Spleen (tissue), 11 donors: ENCODE measurements around the gene ELN. TPM values are rescaled to one million over a fixed set of nuclear protein-coding genes. Genes with fewer than 3 reads are reported as not detected.

ENCODE experiments used
- DNase-seq: peaks from one replicate; pipeline ENCODE4 v3.0.0-alpha.2; 2020
- H3K27ac ChIP-seq, 8 donors: fragments of 200-600 bp; sonication (generic) in 7 of 8; 1 replicate in 4 of 8; 2 replicates in 4 of 8; pipeline versions ENCODE4 v1.5.0 to v1.8.0; 2016 to 2021; ENCODE audit warnings: inconsistent platforms in 4 of 8, mild to moderate bottlenecking in 4 of 8, moderate library complexity in 1 of 8
- H3K27me3 ChIP-seq, 7 donors: fragments of 200-600 bp; sonication (generic) in 6 of 7; replicated peaks in 1 of 7; 1 replicate in 4 of 7; 2 replicates in 3 of 7; pipeline versions ENCODE4 v1.5.0 to v1.8.0; 2016 to 2021; ENCODE audit warnings: inconsistent platforms in 3 of 7, mild to moderate bottlenecking in 1 of 7
- H3K36me3 ChIP-seq, 6 donors: fragments of 200-600 bp; sonication (generic) in 5 of 6; 1 replicate in 4 of 6; 2 replicates in 2 of 6; pipeline versions ENCODE4 v1.5.0 to v1.8.0; 2016 to 2021; ENCODE audit warnings: inconsistent platforms in 2 of 6
- H3K4me1 ChIP-seq, 6 donors: fragments of 200-600 bp; sonication (generic) in 5 of 6; 1 replicate in 3 of 6; 2 replicates in 3 of 6; pipeline versions ENCODE4 v1.5.0 to v1.8.0; 2016 to 2021; ENCODE audit warnings: inconsistent platforms in 3 of 6
- H3K4me3 ChIP-seq, 8 donors: fragments of 200-600 bp; sonication (generic) in 7 of 8; 1 replicate in 4 of 8; 2 replicates in 4 of 8; pipeline versions ENCODE4 v1.5.0 to v1.8.0; 2016 to 2021; ENCODE audit warnings: inconsistent platforms in 4 of 8, mild to moderate bottlenecking in 4 of 8, moderate library complexity in 2 of 8
- H3K9me3 ChIP-seq, 8 donors: fragments of 200-600 bp; sonication (generic) in 7 of 8; 1 replicate in 4 of 8; 2 replicates in 4 of 8; pipeline versions ENCODE4 v1.5.0 to v1.8.0; 2016 to 2021; ENCODE audit warnings: inconsistent platforms in 4 of 8
- POLR2A ChIP-seq, 3 donors: fragments of 450-650 bp; IDR thresholded peaks; one replicate each; pipeline ENCODE4 v1.5.1; 2017; ENCODE audit warnings: antibody characterized with exemption in 3 of 3, mild to moderate bottlenecking in 1 of 3
- POLR2AphosphoS5 ChIP-seq, 3 donors: sonication (generic); formaldehyde crosslinking; IDR thresholded peaks; one replicate each; pipeline ENCODE4 v1.5.1; 2017; ENCODE audit warnings: antibody characterized with exemption in 3 of 3
- WGBS, 5 donors: extraction: QIAGEN DNeasy Blood & Tissue Kit in 3 of 5; methylation state at CpG; one replicate each; pipeline versions ENCODE4 v1.1.5 to v1.1.7; 2013 to 2018; 5-methylcytosine and 5-hydroxymethylcytosine counted together
- intact Hi-C: fragments of 100-400 bp; cut with DNase I; formaldehyde crosslinking; loops from one replicate; pipeline ENCODE4 v1.15.0; 2023; ENCODE audit warnings: low total_unique reads
- polyA plus RNA-seq, 3 donors: library from polyadenylated mRNA; stranded (reverse); fragments of 200-250 nt; gene quantifications; one replicate each; pipeline ENCODE4 v1.2.1, GENCODE V29; 2013
- total RNA-seq, 7 donors: library from RNA; depleted of rRNA in 3 of 7; stranded (reverse); fragments of >200 nt in 3 of 7; fragmentation: NEBNext Ultra II Directional in 4 of 7; extraction: Animal tissue kit (Norgen Biotek cat#: 25700) in 4 of 7; gene quantifications; one replicate each; pipeline versions ENCODE4 v1.1.0 to v1.2.1, GENCODE V29; 2016 to 2021
- TF ChIP-seq, protein P1 (sequence below), 11 experiments: fragments of 200-600 bp in 7 of 11; fragments of 450-650 bp in 4 of 11; sonication (generic) in 4 of 11; IDR thresholded peaks in 8 of 11; conservative IDR thresholded peaks in 3 of 11; 1 replicate in 7 of 11; 2 replicates in 4 of 11; pipeline versions ENCODE4 v1.4.0 to v1.8.0; 2016 to 2021; ENCODE audit warnings: antibody characterized with exemption in 11 of 11, inconsistent platforms in 4 of 11, mild to moderate bottlenecking in 1 of 11
- donor health status: healthy with polysubstance abuse.
- donor health status: DM: no; HTN: no; CAD: no; lungs with moderate emphysema.
- donor health status: DM: no; HTN: no; CAD: no.
- donor health status: Bipolar disorder and iron deficiency.
- donor health status: healthy.
- donor health status: DM: no; HTN: no; CAD: no.
- donor health status: DM: yes; HTN: yes; CAD: no.

The ELN gene
- total and polyA plus RNA-seq, 10 donors = 11.1 to 94.7 (median 35.3) TPM

DNA sequence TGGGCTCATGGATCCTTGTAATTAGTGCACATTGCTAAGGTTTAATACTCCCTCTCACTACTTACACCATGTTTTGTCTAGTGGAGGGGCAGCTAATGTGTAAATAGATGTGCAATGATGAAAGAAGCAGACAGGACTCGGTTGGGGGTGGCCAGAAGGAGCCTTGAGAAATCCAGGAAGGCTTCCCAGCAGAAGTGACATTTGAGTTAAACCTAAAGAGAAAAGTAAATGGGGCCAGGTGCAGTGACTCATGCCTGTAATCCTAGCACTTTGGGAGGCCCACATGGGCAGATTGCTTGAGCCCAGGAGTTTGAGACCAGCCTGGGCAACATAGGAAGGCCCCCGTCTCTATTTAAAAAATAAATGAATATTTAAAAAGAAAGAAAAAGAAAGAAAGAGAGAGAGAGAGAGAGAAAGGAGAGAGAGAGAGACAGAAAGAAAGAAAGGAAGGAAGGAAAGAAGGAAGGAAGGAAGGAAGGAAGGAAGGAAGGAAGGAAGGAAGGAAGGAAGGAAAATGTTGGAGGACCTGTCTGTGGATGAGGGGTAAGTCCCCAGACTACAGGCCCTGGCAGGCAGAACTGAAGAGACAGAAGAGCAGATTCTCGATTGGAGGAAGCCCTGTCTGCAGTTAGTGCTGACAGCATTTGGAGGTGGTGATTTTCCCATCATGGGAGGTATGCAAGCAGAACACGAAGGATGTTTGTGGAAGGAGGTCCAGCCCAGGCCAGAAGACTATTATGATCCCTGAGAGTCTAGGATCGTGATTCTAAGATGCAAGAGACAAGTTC lies 3.6 kb downstream of the ELN start:
- DNase-seq = no peak
- peak overlapping the region in 3 of 8 donors; percentile 30 to 57 (median 36) for H3K27ac ChIP-seq
- peaks cover 0 to 12% (median 0%) of the 10 kb centered on the region in 6 donors for H3K36me3 ChIP-seq
- intact Hi-C loops = no loop called here
- no peak for TF ChIP-seq POLR2A (IDR thresholded peaks at IDR 0.05)
- TF ChIP-seq, protein P1, sequence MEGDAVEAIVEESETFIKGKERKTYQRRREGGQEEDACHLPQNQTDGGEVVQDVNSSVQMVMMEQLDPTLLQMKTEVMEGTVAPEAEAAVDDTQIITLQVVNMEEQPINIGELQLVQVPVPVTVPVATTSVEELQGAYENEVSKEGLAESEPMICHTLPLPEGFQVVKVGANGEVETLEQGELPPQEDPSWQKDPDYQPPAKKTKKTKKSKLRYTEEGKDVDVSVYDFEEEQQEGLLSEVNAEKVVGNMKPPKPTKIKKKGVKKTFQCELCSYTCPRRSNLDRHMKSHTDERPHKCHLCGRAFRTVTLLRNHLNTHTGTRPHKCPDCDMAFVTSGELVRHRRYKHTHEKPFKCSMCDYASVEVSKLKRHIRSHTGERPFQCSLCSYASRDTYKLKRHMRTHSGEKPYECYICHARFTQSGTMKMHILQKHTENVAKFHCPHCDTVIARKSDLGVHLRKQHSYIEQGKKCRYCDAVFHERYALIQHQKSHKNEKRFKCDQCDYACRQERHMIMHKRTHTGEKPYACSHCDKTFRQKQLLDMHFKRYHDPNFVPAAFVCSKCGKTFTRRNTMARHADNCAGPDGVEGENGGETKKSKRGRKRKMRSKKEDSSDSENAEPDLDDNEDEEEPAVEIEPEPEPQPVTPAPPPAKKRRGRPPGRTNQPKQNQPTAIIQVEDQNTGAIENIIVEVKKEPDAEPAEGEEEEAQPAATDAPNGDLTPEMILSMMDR (IDR thresholded peaks at IDR 0.05 in 8 of 11, conservative IDR thresholded peaks at IDR 0.05 in 3 of 11) = no peak
- no peak for TF ChIP-seq POLR2AphosphoS5 (IDR thresholded peaks at IDR 0.05)
- peak overlapping the region in 2 of 8 donors; percentile 47 for H3K4me3 ChIP-seq
- 51 to 70% (median 55%) methylated on average over 5 of the region's 5 CpGs for WGBS, 5 donors
- no peaks in the 10 kb centered on the region for H3K9me3 ChIP-seq
- peaks cover 0 to 47% (median 17%) of the 10 kb centered on the region in 7 donors for H3K27me3 ChIP-seq
- H3K4me1 ChIP-seq = peaks cover 6 to 78% (median 45%) of the 10 kb centered on the region in 6 donors

- DNase-seq = no peak
- H3K9me3 ChIP-seq = no peaks in the 10 kb centered on the region
- peaks cover 1 to 73% (median 40%) of the 10 kb centered on the region in 6 donors for H3K4me1 ChIP-seq
- no peak overlapping the region for H3K4me3 ChIP-seq
- 25 to 28% (median 26%) methylated on average over 8 of the region's 8 CpGs for WGBS, 5 donors
- H3K36me3 ChIP-seq = peaks cover 0 to 17% (median 0%) of the 10 kb centered on the region in 6 donors
- H3K27me3 ChIP-seq = peaks cover 0 to 42% (median 15%) of the 10 kb centered on the region in 7 donors
- TF ChIP-seq POLR2AphosphoS5 (IDR thresholded peaks at IDR 0.05) = peak in 1 of 3 donors; percentile 46
- TF ChIP-seq, protein P1 (IDR thresholded peaks at IDR 0.05 in 8 of 11, conservative IDR thresholded peaks at IDR 0.05 in 3 of 11) = no peak
- intact Hi-C loops = no loop called here
- peak overlapping the region in 4 of 8 donors; percentile 2 to 57 (median 41) for H3K27ac ChIP-seq
Measured at GRCh38 chr7:74032191-74032490, 4.2 kb downstream of the ELN start.

GRCh38 chr7:74032624-74033371 lies 4.8 kb downstream of the ELN start:
- intact Hi-C loops = no loop called here
- no peak for DNase-seq
- no peaks in the 10 kb centered on the region for H3K9me3 ChIP-seq
- peak overlapping the region in 5 of 8 donors; percentile 26 to 57 (median 47) for H3K27ac ChIP-seq
- H3K27me3 ChIP-seq = peaks cover 0 to 35% (median 12%) of the 10 kb centered on the region in 7 donors
- no peak overlapping the region for H3K4me3 ChIP-seq
- no peak for TF ChIP-seq POLR2A (IDR thresholded peaks at IDR 0.05)
- TF ChIP-seq POLR2AphosphoS5 (IDR thresholded peaks at IDR 0.05) = no peak
- TF ChIP-seq, protein P1 (IDR thresholded peaks at IDR 0.05 in 8 of 11, conservative IDR thresholded peaks at IDR 0.05 in 3 of 11) = no peak
- peaks cover 0 to 66% (median 34%) of the 10 kb centered on the region in 6 donors for H3K4me1 ChIP-seq
- H3K36me3 ChIP-seq = peaks cover 0 to 24% (median 0%) of the 10 kb centered on the region in 6 donors
- 56 to 73% (median 67%) methylated on average over 8 of the region's 8 CpGs for WGBS, 5 donors
